B cell (primary cell): ENCODE data around the gene MUC5AC.

Experiments used
- CTCF ChIP-seq: fragments of 200-600 bp; IDR thresholded peaks from one replicate; pipeline ENCODE4 v1.8.0; 2022; ENCODE audit warnings: antibody characterized with exemption, mild to moderate bottlenecking
- EZH2 ChIP-seq: IDR thresholded peaks from 2 replicates; pipeline ENCODE4 v1.6.1; 2012; ENCODE audit warnings: borderline replicate concordance, low read depth, mild to moderate bottlenecking, moderate library complexity, low read length; ENCODE audit not compliant: insufficient read depth, poor library complexity, severe bottlenecking

GRCh38 chr11:1172729-1173117, 15.0 kb downstream of the MUC5AC start:
- TF ChIP-seq EZH2: no peak
- TF ChIP-seq CTCF: no peak
